ENCODE measurements around the gene BDP1.
"Not testable (repeated sequence)": the region's sequence is repeated elsewhere in the genome, so short reads cannot be mapped to it uniquely, and the experiment has no call there.

The BDP1 gene

DNA sequence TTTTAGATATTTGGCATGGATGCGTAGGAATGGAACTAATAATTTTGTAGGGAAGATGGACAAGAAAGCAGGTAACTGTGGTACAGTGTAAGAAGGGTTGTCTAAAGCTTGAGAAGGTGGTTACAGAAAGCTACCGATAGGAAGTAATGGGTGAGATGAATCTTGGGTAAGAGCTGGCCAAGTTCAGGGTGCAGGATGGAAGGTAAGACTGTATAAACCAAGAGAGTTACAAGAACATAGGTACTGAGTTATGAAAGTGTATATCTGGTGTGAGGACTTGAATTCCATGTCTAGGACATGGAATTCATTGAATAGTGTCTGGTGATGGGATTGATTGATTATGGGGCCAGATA lies 133.1 kb downstream of the BDP1 start:
- no peak for TF ChIP-seq CTCF (IDR thresholded peaks at IDR 0.05; ENCODE audit: insufficient read depth, low read depth, low read length, missing control alignments)

GRCh38 chr5:71589903-71590302 lies 134.5 kb downstream of the BDP1 start:
- DNase-seq (ENCODE audit: low read depth): peak; percentile 75
- no peak overlapping the region for H3K4me3 ChIP-seq (ENCODE audit: low read depth, low read length)
- TF ChIP-seq CTCF (IDR thresholded peaks at IDR 0.05; ENCODE audit: insufficient read depth, low read depth, low read length, missing control alignments): no peak

More for the DNA sequence above, 133.1 kb downstream of the BDP1 start:
- DNase-seq (ENCODE audit: low read depth): peak; percentile 12
- H3K4me3 ChIP-seq (ENCODE audit: low read depth, low read length): peak overlapping the region; percentile 57

DNA sequence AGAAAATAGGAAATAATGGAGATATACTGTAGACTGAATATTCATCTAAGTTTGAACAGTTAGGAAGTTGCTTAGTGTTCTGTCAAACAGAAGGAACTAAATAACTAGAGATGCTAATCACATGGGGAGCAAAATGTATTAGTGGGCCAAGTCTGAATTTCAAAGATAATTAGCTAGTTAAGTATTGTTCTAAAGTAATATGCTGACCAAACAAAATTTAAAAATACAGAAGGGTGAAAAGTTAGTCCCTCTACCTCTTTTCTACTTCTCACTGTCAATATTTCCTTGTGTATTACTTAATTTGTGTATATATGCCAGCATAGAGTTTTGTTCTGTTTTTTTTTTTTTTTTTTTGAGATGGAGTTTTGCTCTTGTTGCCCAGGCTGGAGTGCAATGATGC lies 135.6 kb downstream of the BDP1 start:
- TF ChIP-seq CTCF (IDR thresholded peaks at IDR 0.05; ENCODE audit: insufficient read depth, low read depth, low read length, missing control alignments): no peak
- no peak overlapping the region for H3K4me3 ChIP-seq (ENCODE audit: low read depth, low read length)
- no peak for DNase-seq (ENCODE audit: low read depth)

- TF ChIP-seq CTCF (IDR thresholded peaks at IDR 0.05; ENCODE audit: insufficient read depth, low read depth, low read length, missing control alignments): no peak
- no peak for DNase-seq (ENCODE audit: low read depth)
- H3K4me3 ChIP-seq (ENCODE audit: low read depth, low read length): no peak overlapping the region
These were observed 140.7 kb downstream of the BDP1 start for GRCh38 chr5:71596169-71596568.

DNA sequence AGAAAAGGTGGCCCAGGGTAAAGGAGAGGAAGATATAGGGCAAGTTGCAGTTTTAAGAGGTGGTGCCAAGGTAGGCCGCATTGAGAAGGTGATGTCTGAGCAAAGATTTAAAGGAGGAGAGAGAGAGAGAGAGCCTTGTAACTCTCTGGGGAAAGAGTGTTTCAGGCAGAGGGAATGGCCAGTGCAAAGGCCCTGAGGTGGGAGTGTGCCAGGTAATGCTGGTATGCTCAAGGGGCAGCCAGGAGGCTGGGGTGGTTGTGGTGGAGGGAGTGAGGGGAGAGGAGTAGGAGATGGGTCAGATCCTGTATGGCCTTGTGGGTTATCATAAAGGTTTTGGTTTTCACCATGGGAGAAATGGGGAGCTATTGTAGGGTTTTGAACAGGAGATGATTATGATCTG lies 141.6 kb downstream of the BDP1 start:
- no peak for TF ChIP-seq CTCF (IDR thresholded peaks at IDR 0.05; ENCODE audit: insufficient read depth, low read depth, low read length, missing control alignments)
- no peak overlapping the region for H3K4me3 ChIP-seq (ENCODE audit: low read depth, low read length)
- no peak for DNase-seq (ENCODE audit: low read depth)

DNA sequence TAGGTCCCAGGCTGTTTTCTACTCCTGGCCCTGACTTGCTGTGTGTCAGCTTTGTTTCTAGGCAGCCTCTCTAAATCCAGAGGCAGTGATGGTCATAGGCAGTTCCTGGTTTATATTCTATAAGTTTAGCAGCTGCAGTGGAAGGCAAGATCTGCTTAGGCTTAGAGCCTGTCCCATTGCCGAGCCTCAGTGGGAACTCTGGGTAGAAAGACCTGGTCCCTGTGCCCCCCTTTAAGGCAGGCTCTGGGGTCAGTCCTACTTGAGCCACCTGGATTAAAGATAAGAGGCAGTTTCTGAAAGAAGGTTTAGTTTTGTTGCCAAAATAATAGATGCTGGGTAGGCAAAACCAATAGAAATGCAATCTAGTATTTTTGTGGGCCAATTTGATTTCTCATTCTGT lies 145.3 kb downstream of the BDP1 start:
- H3K4me3 ChIP-seq (ENCODE audit: low read depth, low read length): no peak overlapping the region
- no peak for DNase-seq (ENCODE audit: low read depth)
- TF ChIP-seq CTCF (IDR thresholded peaks at IDR 0.05; ENCODE audit: insufficient read depth, low read depth, low read length, missing control alignments): no peak

DNA sequence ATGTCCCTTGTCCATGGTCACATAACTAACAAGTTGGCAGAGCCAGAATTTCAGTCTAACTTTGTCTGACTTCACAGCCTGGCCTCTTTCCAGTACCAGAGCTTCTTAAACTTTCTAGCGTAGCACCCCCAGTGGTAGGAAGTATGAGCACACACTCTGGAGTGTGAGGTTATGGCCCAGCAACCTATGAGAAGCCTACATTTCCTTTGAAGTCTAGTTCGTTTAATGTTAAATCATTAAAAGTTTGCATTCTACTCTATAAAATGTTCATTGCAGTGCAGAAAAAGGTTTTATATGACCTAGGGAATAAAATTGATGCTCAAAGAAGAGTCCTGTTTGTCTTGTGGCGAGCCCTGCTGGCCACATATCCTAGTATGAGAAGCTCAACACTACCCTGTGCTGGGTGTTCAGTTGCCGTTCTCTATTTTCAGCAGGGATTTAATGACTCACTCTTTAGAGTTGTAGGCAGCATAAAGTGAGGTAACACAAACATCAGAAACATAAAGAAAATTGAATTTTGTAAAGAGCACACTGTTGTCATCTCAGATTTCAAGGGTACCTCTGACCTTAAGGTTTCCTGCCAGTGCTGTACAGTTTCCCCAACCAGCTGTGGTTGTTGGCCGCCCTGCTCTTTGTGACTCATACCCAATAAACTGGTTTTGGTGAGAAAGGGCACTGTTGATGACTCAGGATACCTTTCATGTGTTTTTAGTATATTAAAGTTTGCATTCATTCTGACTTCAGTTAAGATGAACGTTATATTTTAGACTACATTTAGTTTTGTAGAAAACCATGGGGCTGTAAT lies 146.0 kb downstream of the BDP1 start:
- peak; percentile 72 for DNase-seq (ENCODE audit: low read depth)
- peak; percentile 76 for TF ChIP-seq CTCF (IDR thresholded peaks at IDR 0.05; ENCODE audit: insufficient read depth, low read depth, low read length, missing control alignments)
- H3K4me3 ChIP-seq (ENCODE audit: low read depth, low read length): no peak overlapping the region

DNA sequence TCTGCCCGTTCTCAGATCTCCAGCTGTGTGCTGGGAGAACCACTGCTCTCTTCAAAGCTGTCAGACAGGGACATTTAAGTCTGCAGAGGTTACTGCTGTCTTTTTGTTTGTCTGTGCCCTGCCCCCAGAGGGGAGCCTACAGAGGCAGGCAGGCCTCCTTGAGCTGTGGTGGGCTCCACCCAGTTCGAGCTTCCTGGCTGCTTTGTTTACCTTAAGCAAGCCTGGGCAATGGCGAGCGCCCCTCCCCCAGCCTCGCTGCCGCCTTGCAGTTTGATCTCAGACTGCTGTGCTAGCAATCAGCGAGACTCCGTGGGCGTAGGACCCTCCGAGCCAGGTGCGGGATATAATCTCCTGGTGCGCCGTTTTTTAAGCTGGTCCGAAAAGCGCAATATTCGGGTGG lies 154.5 kb downstream of the BDP1 start:
- not testable (repeated sequence) for H3K4me3 ChIP-seq (ENCODE audit: low read depth, low read length); DNase-seq (ENCODE audit: low read depth)
